ENCODE results near the gene KCNQ1OT1.

The KCNQ1OT1 gene

DNA sequence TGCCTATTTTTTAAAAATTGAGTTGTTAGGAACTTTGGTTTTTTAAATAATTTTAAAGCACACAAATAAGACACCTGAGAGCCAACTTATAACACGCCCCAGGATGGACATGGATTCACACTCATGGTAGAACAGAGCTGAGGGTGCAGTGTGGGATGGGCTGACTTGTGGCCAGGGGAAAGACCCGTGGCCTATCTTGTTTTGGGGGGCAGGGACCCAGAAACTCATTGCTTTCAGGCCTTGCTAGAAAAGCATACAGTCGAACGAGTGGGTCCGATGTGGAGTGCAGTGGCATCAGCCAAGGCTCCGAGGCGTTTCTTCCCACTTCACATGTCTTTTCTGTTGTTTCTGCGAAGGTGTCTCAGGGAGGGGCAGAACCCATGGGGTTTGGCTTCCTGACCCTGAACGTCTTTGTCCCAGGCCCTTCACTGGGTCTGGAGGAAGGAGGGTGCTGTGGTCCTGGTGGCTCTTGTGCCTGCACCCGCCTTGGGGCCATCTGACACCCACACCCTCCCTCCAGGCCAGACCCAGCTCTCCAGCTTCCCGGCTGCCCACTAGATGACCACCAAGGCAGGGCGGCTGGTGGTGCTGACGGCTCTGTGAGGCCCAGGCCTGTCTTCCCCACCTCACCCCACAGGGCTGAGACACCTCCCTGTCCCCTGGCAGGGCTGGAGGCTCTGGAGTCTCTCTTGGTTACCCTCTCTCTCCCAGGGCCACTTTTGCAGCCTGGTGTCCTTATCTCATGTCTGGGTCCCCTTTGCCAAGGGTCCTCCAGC lies 134.2 kb downstream of the KCNQ1OT1 start:
- no peak for DNase-seq (ENCODE audit: low read depth)
- in situ Hi-C loops (cut with HindIII; ENCODE audit: low sequenced_read_pairs): no loop called here
- TF ChIP-seq, protein P1, sequence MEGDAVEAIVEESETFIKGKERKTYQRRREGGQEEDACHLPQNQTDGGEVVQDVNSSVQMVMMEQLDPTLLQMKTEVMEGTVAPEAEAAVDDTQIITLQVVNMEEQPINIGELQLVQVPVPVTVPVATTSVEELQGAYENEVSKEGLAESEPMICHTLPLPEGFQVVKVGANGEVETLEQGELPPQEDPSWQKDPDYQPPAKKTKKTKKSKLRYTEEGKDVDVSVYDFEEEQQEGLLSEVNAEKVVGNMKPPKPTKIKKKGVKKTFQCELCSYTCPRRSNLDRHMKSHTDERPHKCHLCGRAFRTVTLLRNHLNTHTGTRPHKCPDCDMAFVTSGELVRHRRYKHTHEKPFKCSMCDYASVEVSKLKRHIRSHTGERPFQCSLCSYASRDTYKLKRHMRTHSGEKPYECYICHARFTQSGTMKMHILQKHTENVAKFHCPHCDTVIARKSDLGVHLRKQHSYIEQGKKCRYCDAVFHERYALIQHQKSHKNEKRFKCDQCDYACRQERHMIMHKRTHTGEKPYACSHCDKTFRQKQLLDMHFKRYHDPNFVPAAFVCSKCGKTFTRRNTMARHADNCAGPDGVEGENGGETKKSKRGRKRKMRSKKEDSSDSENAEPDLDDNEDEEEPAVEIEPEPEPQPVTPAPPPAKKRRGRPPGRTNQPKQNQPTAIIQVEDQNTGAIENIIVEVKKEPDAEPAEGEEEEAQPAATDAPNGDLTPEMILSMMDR (IDR thresholded peaks at IDR 0.05; ENCODE audit: low read depth, low read length, missing control alignments): no peak
- no peak overlapping the region for H3K4me3 ChIP-seq (ENCODE audit: low read depth, low read length)

DNA sequence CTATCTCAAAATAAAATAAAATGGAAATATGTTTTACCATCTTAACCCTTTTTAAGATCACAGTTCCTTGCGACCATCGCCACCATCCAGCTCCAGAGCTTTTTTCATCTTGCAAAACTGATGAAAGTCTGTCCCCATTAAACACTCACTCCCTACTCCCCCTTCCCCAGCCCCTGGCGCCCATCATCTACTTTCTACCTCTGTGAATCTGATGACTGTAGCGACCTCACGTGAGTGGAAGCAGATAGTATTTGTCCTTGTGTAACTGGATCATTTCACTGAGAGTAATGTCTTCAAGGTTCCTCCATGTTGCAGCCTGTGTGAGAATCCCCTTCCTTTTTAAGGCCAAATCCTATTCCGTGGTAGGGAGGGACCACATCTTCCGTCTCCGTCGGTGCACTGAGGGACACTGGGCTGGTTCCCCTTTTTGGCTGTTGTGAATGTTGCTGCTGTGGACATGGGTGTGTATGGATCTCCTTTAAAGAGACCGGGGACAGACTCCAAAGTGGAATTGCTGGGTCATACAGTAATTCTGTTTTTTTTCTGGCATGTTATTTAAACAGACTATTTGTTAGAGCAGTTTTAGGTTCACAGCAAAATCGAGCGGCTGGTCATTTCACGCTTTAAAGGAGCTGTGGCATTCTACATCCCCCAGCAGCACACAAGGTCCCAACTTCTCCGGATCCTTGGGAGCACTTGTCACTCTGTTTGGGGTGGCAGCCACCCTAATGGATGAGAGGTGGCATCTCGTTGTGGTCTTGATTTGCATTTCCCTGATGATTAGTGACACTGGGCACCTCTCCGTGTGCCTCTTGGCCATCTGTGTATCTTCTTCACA lies 135.0 kb downstream of the KCNQ1OT1 start:
- in situ Hi-C loops (cut with HindIII; ENCODE audit: low sequenced_read_pairs): no loop called here
- TF ChIP-seq, protein P1 (IDR thresholded peaks at IDR 0.05; ENCODE audit: low read depth, low read length, missing control alignments): no peak
- H3K4me3 ChIP-seq (ENCODE audit: low read depth, low read length): no peak overlapping the region
- DNase-seq (ENCODE audit: low read depth): no peak

DNA sequence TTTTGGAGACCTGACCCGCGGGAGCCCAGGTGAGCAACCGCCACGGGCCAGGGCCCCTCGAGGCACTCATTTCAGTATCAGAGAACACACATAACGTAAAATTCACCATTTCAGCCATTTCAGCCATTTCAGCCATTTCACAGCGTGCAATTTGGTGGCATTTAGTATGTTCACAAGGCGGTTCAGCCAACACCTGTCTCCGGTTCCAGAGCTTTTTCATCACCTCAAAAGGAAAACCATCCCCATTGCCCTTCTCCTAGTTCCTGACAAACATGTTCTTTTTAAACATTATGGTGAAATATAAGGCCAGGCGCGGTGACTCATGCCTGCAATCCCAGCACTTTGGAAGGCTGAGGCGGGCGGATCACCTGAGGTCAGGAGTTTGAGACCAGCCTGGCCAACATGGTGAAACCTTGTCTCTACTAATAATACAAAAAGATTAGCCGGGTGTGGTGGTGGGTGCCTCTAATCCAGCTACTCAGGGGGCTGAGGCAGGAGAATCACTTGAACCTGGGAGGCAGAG lies 135.7 kb downstream of the KCNQ1OT1 start:
- no peak for DNase-seq (ENCODE audit: low read depth)
- no peak overlapping the region for H3K4me3 ChIP-seq (ENCODE audit: low read depth, low read length)
- in situ Hi-C loops (cut with HindIII; ENCODE audit: low sequenced_read_pairs): no loop called here
- TF ChIP-seq, protein P1 (IDR thresholded peaks at IDR 0.05; ENCODE audit: low read depth, low read length, missing control alignments): no peak

DNA sequence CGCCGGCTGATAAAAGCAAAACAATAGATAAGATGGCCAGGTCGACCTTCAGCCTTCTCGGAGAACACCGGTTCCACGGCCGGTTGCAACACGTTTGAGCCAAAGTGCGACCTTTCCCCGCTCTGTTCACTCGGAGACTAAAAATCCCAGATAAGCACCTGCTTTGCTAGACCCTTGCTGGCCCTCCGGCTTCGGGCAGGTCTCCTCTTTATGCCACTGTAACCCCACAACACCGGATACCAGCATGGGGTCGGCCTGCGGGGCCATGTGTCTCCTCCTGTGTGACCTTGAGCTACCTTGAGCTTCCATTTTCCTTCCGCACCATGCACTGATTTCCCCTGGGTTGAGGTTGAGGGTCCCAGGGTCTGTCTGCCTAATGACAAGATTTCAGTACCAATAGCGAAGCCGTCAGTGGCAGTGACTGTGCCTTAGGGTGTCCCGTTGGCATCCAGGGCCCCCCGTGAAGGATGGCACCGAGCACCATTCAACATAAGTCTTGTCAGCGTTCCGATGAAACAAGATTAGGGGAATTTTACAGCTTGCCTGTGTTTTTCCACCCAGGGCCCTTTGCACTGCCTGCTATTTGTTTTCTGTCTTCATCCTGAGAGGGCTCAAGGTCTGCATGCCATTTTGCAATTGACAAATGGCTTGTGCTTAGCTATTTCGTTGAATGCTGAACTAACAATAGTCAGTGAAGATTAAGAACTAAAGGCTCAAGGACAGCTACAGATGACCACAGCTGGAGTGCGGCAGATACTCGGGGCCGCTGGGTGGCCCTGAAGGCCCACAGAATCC lies 136.4 kb downstream of the KCNQ1OT1 start:
- TF ChIP-seq, protein P1 (IDR thresholded peaks at IDR 0.05; ENCODE audit: low read depth, low read length, missing control alignments): no peak
- H3K4me3 ChIP-seq (ENCODE audit: low read depth, low read length): no peak overlapping the region
- in situ Hi-C loops (cut with HindIII; ENCODE audit: low sequenced_read_pairs): no loop called here
- DNase-seq (ENCODE audit: low read depth): no peak

DNA sequence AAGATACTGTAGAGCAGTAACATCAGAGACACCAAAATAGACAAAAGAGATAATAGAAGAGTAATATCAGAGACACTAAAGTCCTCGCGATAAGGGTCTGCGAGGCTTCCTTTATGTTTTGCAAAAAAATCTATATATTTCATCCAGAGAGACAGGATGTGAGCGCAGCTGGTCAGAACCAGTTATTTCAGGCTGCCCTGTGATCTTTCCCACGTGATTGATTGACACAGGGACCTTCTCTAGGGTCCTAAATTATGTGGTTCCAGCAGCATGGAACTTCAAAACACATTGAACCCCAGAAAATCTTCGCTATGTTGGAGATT lies 136.9 kb downstream of the KCNQ1OT1 start:
- DNase-seq (ENCODE audit: low read depth): no peak
- in situ Hi-C loops (cut with HindIII; ENCODE audit: low sequenced_read_pairs): no loop called here
- TF ChIP-seq, protein P1 (IDR thresholded peaks at IDR 0.05; ENCODE audit: low read depth, low read length, missing control alignments): no peak
- H3K4me3 ChIP-seq (ENCODE audit: low read depth, low read length): no peak overlapping the region
